K562 (cell line): ENCODE results near the gene PDGFD.

Experiments used
- FOXA1 ChIP-seq: fragments of 450-650 bp; IDR thresholded peaks from 2 replicates; pipeline ENCODE4 v1.6.1; 2016; ENCODE audit warnings: mild to moderate bottlenecking, borderline replicate concordance
- ZC3H11A ChIP-seq: IDR thresholded peaks from 2 replicates; pipeline ENCODE4 v1.6.1; 2012; ENCODE audit warnings: low read depth, low read length, improper control_type of control experiment
- ZNF224 ChIP-seq: sonication (generic); formaldehyde crosslinking; IDR thresholded peaks from 2 replicates; pipeline ENCODE4 v1.8.0; 2022; ENCODE audit warnings: mild to moderate bottlenecking, missing genetic modification reagents

GRCh38 chr11:103987629-103988594, 176.0 kb downstream of the PDGFD start:
- TF ChIP-seq ZNF224 (CRISPR knock-in tag) (no peak), ZC3H11A (no peak), FOXA1 (no peak)
